ENCODE data around the gene DMD. TPM values are rescaled to one million over a fixed set of nuclear protein-coding genes. Genes with fewer than 3 reads are reported as not detected.

The DMD gene
- total and polyA plus RNA-seq, 2 donors (not counting 1 experiment from before 2014, with no cell fraction given): 2.0 to 51.8 TPM

DNA sequence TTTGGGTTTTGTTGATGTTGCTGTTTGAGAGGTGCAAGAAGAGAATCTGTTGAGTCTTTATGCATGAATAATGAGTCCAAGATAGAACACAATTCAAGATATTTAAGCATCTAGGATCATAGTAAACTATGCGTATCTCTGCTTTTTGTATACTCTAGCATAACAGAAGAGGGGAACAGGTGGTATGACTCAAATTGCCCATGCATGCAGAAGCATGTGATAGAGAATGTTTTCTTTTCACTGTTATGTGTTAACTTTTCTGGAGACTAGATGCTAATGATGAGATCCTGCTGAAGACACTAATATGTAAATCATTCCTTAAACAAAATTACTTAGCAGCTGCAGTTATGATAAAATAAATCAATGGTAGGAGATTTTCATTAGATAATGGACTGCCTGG lies 1974.2 kb downstream of the DMD start:
- no peak for TF ChIP-seq CTCF (IDR thresholded peaks at IDR 0.05)
- TF ChIP-seq EZH2 (IDR thresholded peaks at IDR 0.05; ENCODE audit: borderline replicate concordance, insufficient read depth, low read depth, low read length, poor library complexity, severe bottlenecking): no peak
- Histone ChIP-seq H4K20me1 (ENCODE audit: control insufficient read depth, insufficient read depth, low read length, poor library complexity, severe bottlenecking) (no peaks in the 10 kb centered on the region), H3K9me3 (ENCODE audit: control extremely low read depth in 1 of 3, control insufficient read depth in 2 of 3, insufficient read depth in 1 of 3, low read length in 2 of 3) (no peaks in the 10 kb centered on the region), H3K4me3 (ENCODE audit: control extremely low read depth in 1 of 5, extremely low read depth in 1 of 5, insufficient read depth in 1 of 5, low read depth in 2 of 5, low read length in 4 of 5) (no peak overlapping the region), H3K27ac (ENCODE audit: low read length in 2 of 2) (no peak overlapping the region), H3K36me3 (replicated peaks in 1 of 2; ENCODE audit: control extremely low read depth in 1 of 2, control insufficient read depth in 1 of 2, extremely low read depth in 1 of 2, insufficient read depth in 2 of 2, low read length in 1 of 2) (no peaks in the 10 kb centered on the region), H2AFZ (ENCODE audit: insufficient read depth, low read depth, low read length, poor library complexity, severe bottlenecking) (no peak overlapping the region), H3K9ac (ENCODE audit: low read length) (no peak overlapping the region), H3K4me1 (ENCODE audit: control insufficient read depth in 2 of 2, insufficient read depth in 2 of 2, low read length in 2 of 2) (peaks cover 16 to 21% of the 10 kb centered on the region in 2 donors), H3K27me3 (replicated peaks in 1 of 4; ENCODE audit: control extremely low read depth in 1 of 4, control insufficient read depth in 3 of 4, insufficient read depth in 4 of 4, low read length in 3 of 4) (no peaks in the 10 kb centered on the region), H3K4me2 (replicated peaks; ENCODE audit: low read depth, low read length, poor library complexity, severe bottlenecking) (peak overlapping the region; percentile 1), H3K79me2 (ENCODE audit: control insufficient read depth, insufficient read depth, low read length) (no peaks in the 10 kb centered on the region)
- Mint-ChIP-seq H3K27me3 (no peaks in the 10 kb centered on the region), H3K4me3 (peak overlapping the region; percentile 74), H3K4me1 (peaks cover 58% of the 10 kb centered on the region), H3K27ac (peak overlapping the region; percentile 83), H3K9me3 (ENCODE audit: insufficient read depth) (no peaks in the 10 kb centered on the region)
- intact Hi-C loops (cut with micrococcal nuclease): loop anchor here (1.0 kb wide), 1 partner anchor 8 kb away; no protein-coding TSS in a partner anchor
- WGBS (ENCODE audit: insufficient coverage): no CpG with 5 or more reads among the region's 1 CpG
- DNase-seq (peak; percentile 35), ATAC-seq (ENCODE audit: low read depth) (peak; percentile 45)
- CTCF ChIA-PET: no interaction called here
- POLR2A ChIA-PET: interaction anchor here (1.3 kb wide), 1 partner anchor 13 kb away, joined by 4 read pairs; no protein-coding TSS in a partner anchor

DNA sequence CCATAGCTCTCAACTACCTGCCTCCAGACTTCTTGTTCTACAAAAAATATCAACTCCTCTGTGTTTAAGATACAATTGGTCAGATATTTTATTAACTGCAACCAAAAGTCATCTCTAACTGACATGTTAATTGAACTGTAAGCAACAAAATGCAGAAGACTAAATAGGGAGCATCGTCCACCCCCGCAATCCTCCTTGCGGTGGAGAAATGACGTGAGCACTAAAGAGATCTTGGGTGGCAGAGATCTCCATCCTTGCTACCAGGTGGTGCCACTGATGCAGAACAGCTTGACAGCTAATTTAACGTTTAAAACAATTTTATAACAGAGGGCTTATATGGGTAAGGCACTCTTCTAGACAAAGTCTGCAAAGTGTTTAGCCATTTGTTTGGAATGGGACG lies 1975.1 kb downstream of the DMD start:
- Mint-ChIP-seq H3K9me3 (ENCODE audit: insufficient read depth) (no peaks in the 10 kb centered on the region), H3K4me3 (peak overlapping the region; percentile 72), H3K27me3 (no peaks in the 10 kb centered on the region), H3K27ac (peak overlapping the region; percentile 54), H3K4me1 (peaks cover 56% of the 10 kb centered on the region)
- peak; percentile 72 for DNase-seq
- ATAC-seq (ENCODE audit: low read depth): peak; percentile 72
- Histone ChIP-seq H3K4me1 (ENCODE audit: control insufficient read depth in 2 of 2, insufficient read depth in 2 of 2, low read length in 2 of 2) (peaks cover 16 to 21% of the 10 kb centered on the region in 2 donors), H3K9me3 (ENCODE audit: control extremely low read depth in 1 of 3, control insufficient read depth in 2 of 3, insufficient read depth in 1 of 3, low read length in 2 of 3) (no peaks in the 10 kb centered on the region), H3K79me2 (ENCODE audit: control insufficient read depth, insufficient read depth, low read length) (no peaks in the 10 kb centered on the region), H3K4me3 (ENCODE audit: control extremely low read depth in 1 of 5, extremely low read depth in 1 of 5, insufficient read depth in 1 of 5, low read depth in 2 of 5, low read length in 4 of 5) (no peak overlapping the region), H3K27ac (ENCODE audit: low read length in 2 of 2) (peak overlapping the region in 1 of 2 donors; percentile 27), H3K27me3 (replicated peaks in 1 of 4; ENCODE audit: control extremely low read depth in 1 of 4, control insufficient read depth in 3 of 4, insufficient read depth in 4 of 4, low read length in 3 of 4) (no peaks in the 10 kb centered on the region), H4K20me1 (ENCODE audit: control insufficient read depth, insufficient read depth, low read length, poor library complexity, severe bottlenecking) (no peaks in the 10 kb centered on the region), H3K9ac (ENCODE audit: low read length) (no peak overlapping the region), H3K4me2 (replicated peaks; ENCODE audit: low read depth, low read length, poor library complexity, severe bottlenecking) (peak overlapping the region; percentile 39), H3K36me3 (replicated peaks in 1 of 2; ENCODE audit: control extremely low read depth in 1 of 2, control insufficient read depth in 1 of 2, extremely low read depth in 1 of 2, insufficient read depth in 2 of 2, low read length in 1 of 2) (no peaks in the 10 kb centered on the region), H2AFZ (ENCODE audit: insufficient read depth, low read depth, low read length, poor library complexity, severe bottlenecking) (no peak overlapping the region)
- ChIA-PET CTCF (interaction anchor here (0.8 to 1.5 kb wide), 2 partner anchors 13 to 22 kb away, joined by 3 read pairs; no protein-coding TSS in a partner anchor), POLR2A (interaction anchor here (1.3 kb wide), 1 partner anchor 12 kb away, joined by 4 read pairs; no protein-coding TSS in a partner anchor)
- no CpG with 5 or more reads among the region's 6 CpGs for WGBS (ENCODE audit: insufficient coverage)
- intact Hi-C loops (cut with micrococcal nuclease): no loop called here
- no peak for TF ChIP-seq CTCF (IDR thresholded peaks at IDR 0.05)
- no peak for TF ChIP-seq EZH2 (IDR thresholded peaks at IDR 0.05; ENCODE audit: borderline replicate concordance, insufficient read depth, low read depth, low read length, poor library complexity, severe bottlenecking)
